NCI-H2107 (cell line): ENCODE measurements around the gene LRRC36.

Experiments
- DNase-seq: peaks from one replicate; lab custom pipeline; 2025; lab: John Stamatoyannopoulos, UW

Gene LRRC36

DNA sequence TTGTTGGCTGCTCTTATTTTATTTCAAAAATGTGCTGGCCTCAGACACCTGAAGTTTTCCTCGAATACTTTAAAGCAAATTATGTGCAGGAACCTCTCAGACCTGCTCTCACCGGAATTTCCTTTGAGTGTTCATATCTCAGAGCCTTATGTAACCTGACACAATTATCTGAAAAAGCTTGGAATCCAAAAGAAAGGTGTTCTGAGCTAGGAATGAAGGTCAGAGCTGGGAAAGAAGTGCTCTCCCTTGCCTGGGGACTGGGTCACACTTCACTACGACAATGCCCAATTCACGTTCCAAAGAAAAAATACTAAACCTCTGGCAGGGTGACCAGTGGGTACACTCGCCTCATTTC is 97.6 kb downstream of the LRRC36 start:
- no peak for DNase-seq

DNA sequence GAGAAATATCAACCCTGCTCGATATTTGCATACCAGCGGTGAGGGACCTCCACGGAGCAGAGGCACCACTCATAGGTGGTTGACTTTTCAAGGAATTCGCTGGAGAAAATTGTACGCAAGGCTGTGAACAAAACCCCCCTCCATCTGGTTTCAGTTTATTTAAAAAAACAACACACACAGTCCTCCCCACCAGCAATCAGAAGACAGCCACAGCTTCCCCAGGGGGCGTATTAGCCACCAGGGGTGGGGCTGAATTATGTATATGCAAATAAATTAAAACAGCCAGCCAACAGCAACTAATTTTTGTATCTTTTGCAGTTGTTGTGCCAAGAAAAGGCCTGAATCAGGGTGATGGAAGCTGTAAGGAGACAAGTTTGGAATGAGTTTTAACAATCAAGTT is 98.4 kb downstream of the LRRC36 start:
- no peak for DNase-seq

DNA sequence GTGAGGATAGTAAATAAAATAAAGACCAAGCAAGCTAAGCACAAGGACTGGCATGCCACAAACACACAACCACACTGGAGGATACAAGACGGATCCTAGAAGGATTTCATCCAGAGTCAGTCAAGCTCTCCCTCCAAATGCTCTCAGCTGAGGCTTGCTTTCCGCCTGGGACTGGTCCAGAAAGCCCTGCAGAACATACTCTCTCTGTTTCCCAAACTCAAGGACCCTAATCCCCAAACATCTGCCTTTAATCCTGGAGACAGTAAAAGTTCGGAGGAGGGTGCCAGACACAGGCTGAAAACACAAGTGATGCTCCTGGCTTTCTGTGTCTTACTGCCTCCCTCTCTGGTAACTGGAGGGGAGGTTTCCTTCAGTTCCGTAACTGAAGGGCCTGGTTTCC is 99.0 kb downstream of the LRRC36 start:
- no peak for DNase-seq

- no peak for DNase-seq
These were observed 99.4 kb downstream of the LRRC36 start for GRCh38 chr16:67426022-67426421.

- no peak for DNase-seq
These were observed 100.3 kb downstream of the LRRC36 start for GRCh38 chr16:67426950-67427349.

DNA sequence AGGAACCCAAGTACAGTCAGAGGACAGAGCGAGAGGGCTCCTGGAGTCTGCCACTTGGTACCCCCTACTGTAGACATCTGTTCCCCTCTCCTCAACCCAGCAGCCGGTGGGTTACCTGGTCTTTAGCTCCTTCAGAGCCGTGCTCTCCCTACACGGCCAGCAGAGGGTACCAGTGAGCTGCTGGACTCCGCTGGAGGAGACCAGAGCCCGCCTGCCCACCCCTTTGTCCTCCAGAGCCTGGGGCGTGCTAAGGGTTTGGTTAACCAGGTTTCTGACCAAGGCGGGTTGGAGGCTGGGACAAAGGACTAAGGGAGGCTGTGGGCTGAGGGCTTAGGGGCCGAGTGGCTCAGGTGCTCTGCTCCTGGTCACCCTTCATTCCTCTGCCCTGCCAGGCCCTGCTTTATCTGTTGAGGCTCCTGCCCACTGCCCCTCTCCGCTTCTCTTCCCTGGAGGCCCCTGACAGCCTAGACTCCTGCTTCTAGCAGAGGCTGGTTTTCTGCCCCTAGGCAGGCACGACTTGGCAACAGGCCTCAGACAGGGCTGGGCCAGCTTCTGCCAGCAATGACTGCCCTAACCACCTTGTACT is 101.6 kb downstream of the LRRC36 start:
- peak; percentile 49 for DNase-seq

- no peak for DNase-seq
These were observed 102.6 kb downstream of the LRRC36 start for GRCh38 chr16:67429053-67429798.

DNA sequence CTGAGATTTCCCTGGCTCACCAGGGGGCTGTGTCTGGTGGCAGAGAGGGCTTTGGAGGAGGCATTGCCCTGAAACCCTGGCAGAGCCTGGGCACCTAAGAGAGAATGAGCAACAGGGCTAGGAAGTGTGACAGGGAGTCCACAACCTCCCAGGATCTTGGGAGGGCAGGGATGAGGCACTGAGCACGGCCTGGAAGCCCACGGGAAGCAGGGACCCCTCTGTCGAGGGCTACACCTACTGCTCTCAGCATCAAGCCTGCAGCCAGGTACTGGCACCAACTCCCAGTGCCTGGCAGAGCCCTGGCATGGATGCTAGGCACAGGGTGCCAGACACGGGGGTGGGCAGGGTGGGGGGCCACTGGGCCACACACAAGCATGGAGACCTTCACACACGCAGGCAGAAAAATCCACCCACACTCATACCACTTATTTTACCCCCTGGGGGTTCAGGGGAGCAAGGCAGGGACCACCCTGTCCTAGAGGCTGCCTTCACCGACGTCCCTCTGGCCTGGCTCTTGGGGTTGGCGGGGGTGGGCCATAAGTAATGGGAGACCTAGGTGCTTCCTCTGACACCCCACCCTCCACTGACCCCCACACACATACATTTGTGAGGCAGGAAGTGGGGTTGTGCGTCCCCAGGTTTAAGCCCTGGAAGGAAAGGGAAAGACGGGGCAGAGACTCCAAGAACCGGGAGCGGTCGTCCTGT is 103.3 kb downstream of the LRRC36 start:
- DNase-seq, result no peak

- DNase-seq, result no peak
These were observed 103.9 kb downstream of the LRRC36 start for GRCh38 chr16:67430504-67430976.

- no peak for DNase-seq
These were observed 104.6 kb downstream of the LRRC36 start, which contains the start of gene HSD11B2 for GRCh38 chr16:67430977-67431774. Gene HSD11B2, plus strand, starts transcription at chr16:67431121. Its CDS starts 128 bp downstream, at chr16:67431249.

- no peak for DNase-seq
These were observed 105.3 kb downstream of the LRRC36 start for GRCh38 chr16:67431775-67432505.

DNA sequence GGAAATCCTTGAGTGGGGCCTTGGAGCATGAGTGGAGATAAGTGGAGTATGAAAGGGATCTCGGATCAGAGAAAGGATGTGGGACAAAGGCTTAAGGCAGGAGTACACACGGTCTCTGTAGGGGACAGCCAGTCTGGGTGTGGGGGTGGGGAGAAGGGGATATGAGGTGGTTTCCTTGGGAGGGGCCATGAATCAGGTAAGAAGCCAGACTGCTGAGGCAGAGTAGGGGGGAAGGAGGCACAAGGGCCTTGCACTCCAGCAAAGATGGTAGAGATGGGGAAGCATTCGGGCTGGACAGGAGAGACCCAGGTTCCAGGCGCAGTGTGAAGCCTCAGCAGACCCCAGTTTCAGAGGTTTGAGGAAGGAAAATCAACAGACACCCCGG is 105.9 kb downstream of the LRRC36 start:
- no peak for DNase-seq

DNA sequence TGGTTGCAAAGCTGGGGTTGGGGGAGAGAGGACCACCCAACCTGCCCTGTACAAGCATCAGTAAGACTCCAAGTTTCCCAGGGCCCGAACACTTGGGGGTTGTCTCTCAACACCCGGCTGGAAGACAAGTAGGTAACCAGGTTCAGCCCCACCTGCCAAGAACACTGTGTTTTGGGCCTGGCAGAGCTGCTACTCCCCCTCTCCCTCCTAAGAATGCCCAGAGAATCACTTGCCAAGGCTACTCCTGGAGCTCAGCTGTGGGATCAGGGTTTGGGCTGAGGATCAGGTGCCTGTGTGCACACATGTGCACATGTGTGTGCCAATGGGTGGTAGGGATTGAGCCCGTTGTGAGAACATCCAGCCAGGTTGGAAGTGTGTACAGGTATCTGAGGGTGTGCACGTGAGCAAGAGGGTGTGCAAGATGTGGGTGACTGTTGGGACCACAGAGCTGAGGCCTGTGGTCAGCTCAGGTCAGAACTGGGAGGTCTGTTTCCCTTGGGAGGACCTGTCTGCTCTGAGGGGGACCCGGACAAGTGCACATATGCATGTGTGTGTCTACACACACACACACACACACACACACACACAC is 106.6 kb downstream of the LRRC36 start:
- DNase-seq, result no peak
